H1 (cell line): ENCODE results near the gene NAA25. TPM values are rescaled to one million over a fixed set of nuclear protein-coding genes. Genes with fewer than 3 reads are reported as not detected.

Experiments used
- CTCF ChIA-PET: fragments of 300-600 bp; sonication (Branson Sonifier 250); formaldehyde crosslinking; loops from one replicate; lab custom pipeline; 2021; ENCODE audit not compliant: partially characterized antibody; lab: Charles Lee
- POLR2A ChIA-PET: fragments of 300-600 bp; sonication (Branson Sonifier 250); formaldehyde crosslinking; loops from one replicate; lab custom pipeline; 2021; ENCODE audit warnings: inconsistent platforms; ENCODE audit not compliant: partially characterized antibody; lab: Charles Lee
- DNase-seq, 2 experiments: peaks; one replicate each; pipeline versions ENCODE4 v3.0.0 to v3.0.0-alpha.2; 2010 to 2022; ENCODE audit warnings: low spot score in 2 of 2, low read depth in 1 of 2, mixed read lengths in 1 of 2
- FAIRE-seq: peaks from 2 replicates; lab custom pipeline; 2011; peaks lifted over from hg19 to GRCh38; lab: Jason Lieb, UNC
- H2AFZ ChIP-seq: 2 replicates; pipeline ENCODE4 v1.8.1; 2012; ENCODE audit warnings: low read length, inconsistent platforms
- H2AK5ac ChIP-seq: 2 replicates; pipeline ENCODE4 v1.6.1; 2013; ENCODE audit warnings: low read depth, low read length
- H2BK120ac ChIP-seq: replicated peaks from 2 replicates; pipeline ENCODE3; 2013; ENCODE audit warnings: low read depth, low read length, inconsistent platforms
- H2BK12ac ChIP-seq: 2 replicates; pipeline ENCODE4 v1.6.1; 2013; ENCODE audit warnings: low read depth, low read length
- H2BK15ac ChIP-seq: 2 replicates; pipeline ENCODE4 v1.6.1; 2013; ENCODE audit warnings: low read length
- H2BK20ac ChIP-seq: 2 replicates; pipeline ENCODE4 v1.6.1; 2013; ENCODE audit warnings: low read length
- H2BK5ac ChIP-seq: 2 replicates; pipeline ENCODE4 v1.6.1; 2013; ENCODE audit warnings: low read depth, low read length
- H3K14ac ChIP-seq: 2 replicates; pipeline ENCODE4 v1.6.1; 2013; ENCODE audit warnings: inconsistent platforms; ENCODE audit not compliant: insufficient read length
- H3K18ac ChIP-seq: 2 replicates; pipeline ENCODE4 v1.6.1; 2013; ENCODE audit warnings: low read length; ENCODE audit errors: extremely low read depth
- H3K23ac ChIP-seq: 2 replicates; pipeline ENCODE4 v1.6.1; 2013; ENCODE audit warnings: inconsistent platforms; ENCODE audit not compliant: insufficient read length
- H3K23me2 ChIP-seq: 2 replicates; pipeline ENCODE4 v1.6.1; 2013; ENCODE audit warnings: low read depth, low read length
- H3K27ac ChIP-seq: 2 replicates; pipeline ENCODE4 v1.6.1; 2011; ENCODE audit warnings: low read depth, low read length, inconsistent platforms
- H3K27me3 ChIP-seq, 4 experiments: replicated peaks in 1 of 4; 1 replicate in 1 of 4; 2 replicates in 3 of 4; pipeline versions ENCODE4 v1.6.1 to v1.8.1; 2011 to 2013; ENCODE audit warnings: low read length in 3 of 4, mild to moderate bottlenecking in 3 of 4, inconsistent platforms in 2 of 4, mixed read lengths in 2 of 4, moderate library complexity in 1 of 4; ENCODE audit not compliant: control insufficient read depth in 3 of 4, insufficient read depth in 3 of 4; ENCODE audit errors: extremely low read depth in 1 of 4
- H3K36me3 ChIP-seq, 4 experiments: 2 replicates each; pipeline versions ENCODE4 v1.6.1 to v1.8.1; 2011 to 2013; ENCODE audit warnings: mild to moderate bottlenecking in 4 of 4, low read length in 3 of 4, moderate library complexity in 2 of 4, control low read depth in 1 of 4, inconsistent platforms in 1 of 4; ENCODE audit not compliant: insufficient read depth in 4 of 4, control insufficient read depth in 2 of 4
- H3K4ac ChIP-seq: replicated peaks from 2 replicates; pipeline ENCODE3; 2013; ENCODE audit warnings: low read length, low read depth, mixed read lengths, inconsistent platforms; ENCODE audit not compliant: insufficient read length
- H3K4me1 ChIP-seq, 4 experiments: replicated peaks in 1 of 4; 1 replicate in 1 of 4; 2 replicates in 3 of 4; pipeline versions ENCODE4 v1.6.1 to v1.8.1; 2011 to 2013; ENCODE audit warnings: low read length in 3 of 4, inconsistent platforms in 2 of 4, mixed read lengths in 1 of 4; ENCODE audit not compliant: insufficient read depth in 4 of 4, control insufficient read depth in 3 of 4
- H3K4me2 ChIP-seq, 2 experiments: 2 replicates each; pipeline versions ENCODE4 v1.6.1 to v1.8.1; 2011 to 2013; ENCODE audit warnings: low read depth in 2 of 2, low read length in 2 of 2, control low read depth in 1 of 2, inconsistent platforms in 1 of 2, mild to moderate bottlenecking in 1 of 2; ENCODE audit not compliant: insufficient read depth in 1 of 2
- H3K4me3 ChIP-seq, 4 experiments: fragments of 200-600, 300-600 bp in 1 of 4; sonication (generic), shearing (Covaris generic), sonication (Bioruptor Twin) in 1 of 4; 2 replicates each; pipeline versions ENCODE4 v1.5.1 to v1.8.1; 2011 to 2016; ENCODE audit warnings: low read length in 4 of 4, low read depth in 3 of 4, control low read depth in 2 of 4, inconsistent platforms in 2 of 4, mild to moderate bottlenecking in 2 of 4, mixed read lengths in 1 of 4, moderate library complexity in 1 of 4; ENCODE audit not compliant: insufficient read depth in 2 of 4; ENCODE audit errors: extremely low read depth in 1 of 4
- H3K56ac ChIP-seq: replicated peaks from 2 replicates; pipeline ENCODE3; 2013; ENCODE audit warnings: low read depth, mild to moderate bottlenecking, mixed read lengths, low read length, inconsistent platforms; ENCODE audit not compliant: insufficient read length
- H3K79me1 ChIP-seq: 2 replicates; pipeline ENCODE4 v1.6.1; 2013; ENCODE audit warnings: low read depth, low read length, control low read depth
- H3K79me2 ChIP-seq, 2 experiments: 2 replicates each; pipeline versions ENCODE4 v1.6.1 to v1.8.1; 2012 to 2013; ENCODE audit warnings: low read length in 2 of 2, mild to moderate bottlenecking in 2 of 2, inconsistent platforms in 1 of 2; ENCODE audit not compliant: insufficient read depth in 2 of 2, control insufficient read depth in 1 of 2
- H3K9ac ChIP-seq, 4 experiments: replicated peaks in 1 of 4; 1 replicate in 1 of 4; 2 replicates in 3 of 4; pipeline versions ENCODE4 v1.6.1 to v1.8.1; 2011 to 2013; ENCODE audit warnings: low read depth in 3 of 4, low read length in 3 of 4, control low read depth in 2 of 4, mild to moderate bottlenecking in 2 of 4, moderate library complexity in 2 of 4, inconsistent platforms in 1 of 4; ENCODE audit errors: extremely low read depth in 1 of 4
- H3K9me3 ChIP-seq, 2 experiments: 2 replicates each; pipeline versions ENCODE4 v1.6.1 to v1.8.1; 2012 to 2013; ENCODE audit warnings: mild to moderate bottlenecking in 2 of 2, moderate library complexity in 2 of 2, control low read depth in 1 of 2, inconsistent platforms in 1 of 2, low read depth in 1 of 2, low read length in 1 of 2, mixed read lengths in 1 of 2; ENCODE audit not compliant: insufficient read depth in 2 of 2
- H4K20me1 ChIP-seq, 2 experiments: replicated peaks in 1 of 2; 2 replicates each; pipeline versions ENCODE3 to v1.8.1; 2011 to 2013; ENCODE audit warnings: inconsistent platforms in 2 of 2, low read length in 2 of 2, mild to moderate bottlenecking in 1 of 2; ENCODE audit not compliant: insufficient read depth in 2 of 2, control insufficient read depth in 1 of 2
- H4K5ac ChIP-seq: 2 replicates; pipeline ENCODE4 v1.6.1; 2013; ENCODE audit warnings: low read length, low read depth, mixed read lengths, inconsistent platforms; ENCODE audit not compliant: insufficient read length
- H4K8ac ChIP-seq: 2 replicates; pipeline ENCODE4 v1.8.0; 2013; ENCODE audit warnings: mild to moderate bottlenecking, moderate library complexity, low read length, inconsistent platforms; ENCODE audit not compliant: insufficient read depth; ENCODE audit errors: extremely low read depth
- H4K91ac ChIP-seq: replicated peaks from 2 replicates; pipeline ENCODE3; 2013; ENCODE audit warnings: low read length, mixed read lengths, inconsistent platforms; ENCODE audit not compliant: insufficient read length
- EGR1 ChIP-seq: IDR thresholded peaks from 2 replicates; pipeline ENCODE4 v1.6.1; 2011; ENCODE audit warnings: low read depth, low read length, borderline replicate concordance
- EZH2 ChIP-seq: fragments of 200-600 bp; sonication (generic); IDR thresholded peaks from 2 replicates; pipeline ENCODE4 v1.7.1; 2012; ENCODE audit warnings: low read depth, mild to moderate bottlenecking, moderate library complexity, low read length, inconsistent platforms; ENCODE audit not compliant: severe bottlenecking
- MAFK ChIP-seq: IDR thresholded peaks from 2 replicates; pipeline ENCODE4 v1.6.1; 2012; ENCODE audit warnings: low read depth, mild to moderate bottlenecking, improper control_type of control experiment, low read length
- SAP30 ChIP-seq: fragments of 300-600 bp; sonication (generic); IDR thresholded peaks from 2 replicates; pipeline ENCODE4 v1.7.1; 2012; ENCODE audit warnings: low read length, moderate library complexity, mild to moderate bottlenecking, inconsistent platforms; ENCODE audit not compliant: insufficient read depth, insufficient replicate concordance
- SUZ12 ChIP-seq: fragments of 200-600 bp; sonication (generic); IDR thresholded peaks from 2 replicates; pipeline ENCODE4 v1.6.1; 2012; ENCODE audit warnings: mild to moderate bottlenecking, inconsistent platforms, low read length, moderate library complexity, mixed read lengths
- WGBS, 2 experiments: shearing (Covaris generic) in 1 of 2; methylation state at CpG; one replicate each; pipeline versions ENCODE4 v1.1.6 to v1.1.7; 2013 to 2015; ENCODE audit warnings: low lambda C conversion rate in 2 of 2, mixed read lengths in 2 of 2, inconsistent platforms in 1 of 2, low coverage in 1 of 2, missing lambda C conversion rate in 1 of 2; ENCODE audit not compliant: insufficient replicate concordance in 2 of 2, insufficient coverage in 1 of 2, insufficient read length in 1 of 2; ENCODE audit errors: extremely low coverage in 1 of 2, missing lambda C conversion rate in 1 of 2; 5-methylcytosine and 5-hydroxymethylcytosine counted together
- polyA plus RNA-seq, 7 experiments: library from polyadenylated mRNA; depleted of rRNA in 3 of 7; stranded (reverse) in 5 of 7; unstranded in 2 of 7; fragments of >200 nt in 5 of 7; fragments of 200-250 nt in 2 of 7; gene quantifications; 1 replicate in 5 of 7; 2 replicates in 1 of 7; 4 replicates in 1 of 7; pipeline versions ENCODE4 v1.2.1 to v1.2.3, GENCODE V29; 2011 to 2013; ENCODE audit warnings: missing spikeins in 2 of 7, mixed read lengths in 2 of 7
- total RNA-seq: library from RNA; stranded (reverse); fragmentation: NEBNext Ultra II Directional; extraction: Animal tissue kit (Norgen Biotek cat#: 25700); gene quantifications from 2 replicates; pipeline ENCODE4 v1.2.1, GENCODE V29; 2021
- TF ChIP-seq, protein P1 (sequence below), 3 experiments: IDR thresholded peaks; 1 replicate in 2 of 3; 2 replicates in 1 of 3; pipeline versions ENCODE4 v1.5.1 to v1.6.1; 2011; ENCODE audit warnings: low read length in 3 of 3, mild to moderate bottlenecking in 3 of 3, inconsistent platforms in 2 of 3, low read depth in 1 of 3, moderate library complexity in 1 of 3; ENCODE audit not compliant: insufficient read depth in 1 of 3; ENCODE audit errors: control extremely low read depth in 1 of 3

Gene NAA25
- total and polyA plus RNA-seq, 2 of the 8 experiments (the other 6 are each of a cell fraction or from before 2014, with no cell fraction given), result 10.8 to 60.3 TPM

DNA sequence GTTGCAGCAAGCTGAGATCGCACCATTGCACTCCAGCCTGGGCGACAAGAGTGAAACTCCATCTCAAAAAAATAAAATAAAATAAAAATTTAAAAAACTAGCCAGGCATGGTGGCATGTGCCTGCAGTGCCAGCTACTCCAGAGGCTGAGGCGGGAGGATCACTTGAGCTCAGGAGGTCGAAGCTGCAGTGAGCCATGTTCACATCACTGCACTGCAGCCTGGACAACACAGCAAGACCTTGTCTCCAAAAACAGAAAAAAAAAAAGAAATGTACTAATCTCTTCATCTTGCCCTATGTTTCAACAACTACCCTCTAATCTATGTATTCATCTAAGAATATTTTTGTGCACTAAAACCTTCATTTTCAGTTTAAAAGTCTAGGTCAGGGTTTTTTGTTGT is 6.5 kb downstream of the NAA25 start:
- Histone ChIP-seq H4K8ac (no peak overlapping the region), H3K27me3 (no peaks in the 10 kb centered on the region), H3K9me3 (no peaks in the 10 kb centered on the region), H3K4me1 (peaks cover 2 to 10% (median 3%) of the 10 kb centered on the region in 4 experiments; a peak in 4 of 7 replicates), H3K79me2 (peaks cover 42 to 96% of the 10 kb centered on the region in 2 experiments), H3K14ac (no peak overlapping the region), H3K4ac (no peak overlapping the region), H3K4me3 (no peak overlapping the region), H2AFZ (no peak overlapping the region), H4K20me1 (peaks cover 19 to 26% of the 10 kb centered on the region in 2 experiments), H3K23me2 (no peaks in the 10 kb centered on the region), H2BK5ac (no peak overlapping the region), H3K4me2 (no peak overlapping the region), H2AK5ac (no peak overlapping the region), H3K18ac (no peak overlapping the region), H3K56ac (no peak overlapping the region), H2BK20ac (no peak overlapping the region), H2BK120ac (no peak overlapping the region), H4K91ac (no peak overlapping the region), H2BK15ac (no peak overlapping the region), H3K36me3 (peaks cover 0 to 37% (median 17%) of the 10 kb centered on the region in 4 experiments; a peak in 5 of 8 replicates), H3K9ac (no peak overlapping the region), H3K79me1 (peaks cover 2% of the 10 kb centered on the region; the same call in 1 of the 2 replicates), H2BK12ac (no peak overlapping the region), H3K27ac (no peak overlapping the region), H4K5ac (no peak overlapping the region), H3K23ac (no peak overlapping the region)
- no peak for FAIRE-seq
- no peak for DNase-seq
- WGBS, 2 experiments, result 97% methylated on average over 4 of the region's 4 CpGs; no CpG with 5 or more reads in 1 of the 2 experiments
- CTCF ChIA-PET, result interaction anchor here (0.6 to 1.4 kb wide), 4 partner anchors 17 to 283 kb away, joined by 3 to 4 read pairs (median 4); partner anchors contain the start of gene TRAFD1
- TF ChIP-seq SUZ12, result no peak
- TF ChIP-seq EGR1, result no peak
- no peak for TF ChIP-seq MAFK
- no peak for TF ChIP-seq EZH2
- TF ChIP-seq SAP30, result no peak
- TF ChIP-seq, protein P1, sequence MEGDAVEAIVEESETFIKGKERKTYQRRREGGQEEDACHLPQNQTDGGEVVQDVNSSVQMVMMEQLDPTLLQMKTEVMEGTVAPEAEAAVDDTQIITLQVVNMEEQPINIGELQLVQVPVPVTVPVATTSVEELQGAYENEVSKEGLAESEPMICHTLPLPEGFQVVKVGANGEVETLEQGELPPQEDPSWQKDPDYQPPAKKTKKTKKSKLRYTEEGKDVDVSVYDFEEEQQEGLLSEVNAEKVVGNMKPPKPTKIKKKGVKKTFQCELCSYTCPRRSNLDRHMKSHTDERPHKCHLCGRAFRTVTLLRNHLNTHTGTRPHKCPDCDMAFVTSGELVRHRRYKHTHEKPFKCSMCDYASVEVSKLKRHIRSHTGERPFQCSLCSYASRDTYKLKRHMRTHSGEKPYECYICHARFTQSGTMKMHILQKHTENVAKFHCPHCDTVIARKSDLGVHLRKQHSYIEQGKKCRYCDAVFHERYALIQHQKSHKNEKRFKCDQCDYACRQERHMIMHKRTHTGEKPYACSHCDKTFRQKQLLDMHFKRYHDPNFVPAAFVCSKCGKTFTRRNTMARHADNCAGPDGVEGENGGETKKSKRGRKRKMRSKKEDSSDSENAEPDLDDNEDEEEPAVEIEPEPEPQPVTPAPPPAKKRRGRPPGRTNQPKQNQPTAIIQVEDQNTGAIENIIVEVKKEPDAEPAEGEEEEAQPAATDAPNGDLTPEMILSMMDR (IDR thresholded peaks at IDR 0.05; ENCODE audit: control extremely low read depth in 1 of 3, insufficient read depth in 1 of 3, low read depth in 1 of 3, low read length in 3 of 3), result no peak
- POLR2A ChIA-PET, result interaction anchor here (0.6 to 9.6 kb wide), 6 partner anchors 9 to 298 kb away, joined by 4 to 90 read pairs (median 4); partner anchors contain the start of gene TRAFD1
